IMR-90 (cell line): ENCODE data around the gene SIRT2.
A peak's percentile ranks its signal among the peaks of the same experiment; 100 is the strongest.

ENCODE experiments used
- BHLHE40 ChIP-seq: fragments of 150-350 bp; IDR thresholded peaks from 2 replicates; pipeline ENCODE4 v1.6.1; 2016; ENCODE audit warnings: mild to moderate bottlenecking, low read depth, low read length
- CEBPB ChIP-seq: IDR thresholded peaks from 2 replicates; pipeline ENCODE4 v1.6.1; 2012; ENCODE audit warnings: low read depth, low read length, improper control_type of control experiment
- CHD1 ChIP-seq: IDR thresholded peaks from 2 replicates; pipeline ENCODE4 v1.6.1; 2012; ENCODE audit warnings: low read depth, low read length, improper control_type of control experiment
- MAFK ChIP-seq: IDR thresholded peaks from 2 replicates; pipeline ENCODE4 v1.6.1; 2012; ENCODE audit warnings: low read depth, low read length, improper control_type of control experiment
- MXI1 ChIP-seq: IDR thresholded peaks from 2 replicates; pipeline ENCODE4 v1.6.1; 2012; ENCODE audit warnings: low read depth, mild to moderate bottlenecking, low read length, moderate library complexity, borderline replicate concordance
- NFE2L2 ChIP-seq: fragments of 150-350 bp; IDR thresholded peaks from 2 replicates; pipeline ENCODE4 v1.6.1; 2016; ENCODE audit warnings: low read depth, mild to moderate bottlenecking, low read length
- POLR2A ChIP-seq: IDR thresholded peaks from 2 replicates; pipeline ENCODE4 v1.6.1; 2012; ENCODE audit warnings: mild to moderate bottlenecking, low read depth, low read length
- RAD21 ChIP-seq: IDR thresholded peaks from 2 replicates; pipeline ENCODE4 v1.6.1; 2012; ENCODE audit warnings: low read length, improper control_type of control experiment
- RCOR1 ChIP-seq: IDR thresholded peaks from 2 replicates; pipeline ENCODE4 v1.6.1; 2012; ENCODE audit warnings: mild to moderate bottlenecking, low read length, improper control_type of control experiment; ENCODE audit not compliant: insufficient replicate concordance
- RFX5 ChIP-seq: IDR thresholded peaks from 2 replicates; pipeline ENCODE4 v1.8.0; 2012; ENCODE audit warnings: low read depth, mild to moderate bottlenecking, low read length, moderate library complexity
- SMC3 ChIP-seq: fragments of 150-350 bp; IDR thresholded peaks from 2 replicates; pipeline ENCODE4 v1.6.1; 2016; ENCODE audit warnings: low read depth, mild to moderate bottlenecking, antibody characterized with exemption, low read length, moderate library complexity
- TF ChIP-seq, protein P1 (sequence below): conservative IDR thresholded peaks from 2 replicates; pipeline ENCODE4 v1.5.1; 2012; ENCODE audit warnings: mild to moderate bottlenecking, low read depth, low read length, improper control_type of control experiment
- TF ChIP-seq, protein P2 (sequence below): fragments of 150-350 bp; IDR thresholded peaks from 2 replicates; pipeline ENCODE4 v1.6.1; 2017; ENCODE audit warnings: mild to moderate bottlenecking, antibody characterized with exemption, low read length, low read depth

DNA sequence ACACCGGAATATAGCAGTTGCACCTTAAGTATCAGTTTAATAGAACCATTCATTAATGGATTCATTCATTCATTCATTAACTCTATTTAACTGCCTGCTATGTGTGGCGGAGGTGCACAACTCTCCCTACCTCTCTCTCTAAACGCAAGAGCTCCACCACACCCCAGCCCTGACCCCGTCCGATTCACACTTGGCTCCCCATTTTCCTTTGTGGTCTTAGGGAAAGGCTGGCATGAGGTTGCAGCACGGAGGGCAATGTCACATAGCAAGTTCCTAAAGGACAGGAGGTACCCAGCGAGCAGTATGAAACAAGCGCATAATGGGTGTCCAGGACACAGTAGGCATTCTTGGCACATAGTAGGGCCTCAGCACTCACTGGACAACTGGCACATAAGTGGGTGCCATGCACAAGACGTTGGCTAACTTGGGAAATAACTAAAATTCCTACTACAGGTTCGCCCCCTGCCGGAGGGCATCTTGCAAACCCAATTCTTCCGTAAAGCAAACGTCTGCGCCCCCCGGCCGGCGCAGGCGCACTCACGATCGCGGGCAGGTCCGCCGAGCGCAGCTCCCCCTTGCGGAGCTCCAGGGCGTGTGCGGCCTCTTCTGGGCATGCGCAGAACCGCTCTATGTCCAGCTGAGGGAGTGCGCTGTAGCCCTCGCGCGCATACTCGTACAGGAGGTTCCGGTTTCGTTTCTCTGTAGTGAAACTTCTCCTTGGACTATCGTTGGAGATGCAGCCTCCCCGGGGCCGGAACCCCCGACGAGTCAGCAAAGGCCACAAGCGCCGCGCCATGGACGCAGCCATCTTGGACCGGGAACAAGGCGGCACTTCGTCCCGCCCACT lies 30.7 kb upstream of the SIRT2 start, which contains the start of gene SARS2:
- TF ChIP-seq RFX5 (no peak), MXI1 (peak; percentile 45), RAD21 (peak; percentile 71), POLR2A (peak; percentile 84), BHLHE40 (peak; percentile 28; the same call in 1 of the 2 replicates), SMC3 (peak; percentile 81), RCOR1 (peak; percentile 39), CEBPB (peak; percentile 70), MAFK (no peak), CHD1 (0 out of 2 replicates have a peak, but pooled peaks have one; percentile 64), NFE2L2 (peak; percentile 5; the same call in 1 of the 2 replicates)
- TF ChIP-seq, protein P1, sequence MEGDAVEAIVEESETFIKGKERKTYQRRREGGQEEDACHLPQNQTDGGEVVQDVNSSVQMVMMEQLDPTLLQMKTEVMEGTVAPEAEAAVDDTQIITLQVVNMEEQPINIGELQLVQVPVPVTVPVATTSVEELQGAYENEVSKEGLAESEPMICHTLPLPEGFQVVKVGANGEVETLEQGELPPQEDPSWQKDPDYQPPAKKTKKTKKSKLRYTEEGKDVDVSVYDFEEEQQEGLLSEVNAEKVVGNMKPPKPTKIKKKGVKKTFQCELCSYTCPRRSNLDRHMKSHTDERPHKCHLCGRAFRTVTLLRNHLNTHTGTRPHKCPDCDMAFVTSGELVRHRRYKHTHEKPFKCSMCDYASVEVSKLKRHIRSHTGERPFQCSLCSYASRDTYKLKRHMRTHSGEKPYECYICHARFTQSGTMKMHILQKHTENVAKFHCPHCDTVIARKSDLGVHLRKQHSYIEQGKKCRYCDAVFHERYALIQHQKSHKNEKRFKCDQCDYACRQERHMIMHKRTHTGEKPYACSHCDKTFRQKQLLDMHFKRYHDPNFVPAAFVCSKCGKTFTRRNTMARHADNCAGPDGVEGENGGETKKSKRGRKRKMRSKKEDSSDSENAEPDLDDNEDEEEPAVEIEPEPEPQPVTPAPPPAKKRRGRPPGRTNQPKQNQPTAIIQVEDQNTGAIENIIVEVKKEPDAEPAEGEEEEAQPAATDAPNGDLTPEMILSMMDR = peak; percentile 99
- TF ChIP-seq, protein P2, sequence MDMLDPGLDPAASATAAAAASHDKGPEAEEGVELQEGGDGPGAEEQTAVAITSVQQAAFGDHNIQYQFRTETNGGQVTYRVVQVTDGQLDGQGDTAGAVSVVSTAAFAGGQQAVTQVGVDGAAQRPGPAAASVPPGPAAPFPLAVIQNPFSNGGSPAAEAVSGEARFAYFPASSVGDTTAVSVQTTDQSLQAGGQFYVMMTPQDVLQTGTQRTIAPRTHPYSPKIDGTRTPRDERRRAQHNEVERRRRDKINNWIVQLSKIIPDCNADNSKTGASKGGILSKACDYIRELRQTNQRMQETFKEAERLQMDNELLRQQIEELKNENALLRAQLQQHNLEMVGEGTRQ = no peak
